HCEC 1CT (cell line): ENCODE results near the gene CYP11A1.
"Not testable (repeated sequence)": the region's sequence is repeated elsewhere in the genome, so short reads cannot be mapped to it uniquely, and the experiment has no call there.

ENCODE experiments used
- DNase-seq: peaks from one replicate; pipeline ENCODE4 v3.0.0-alpha.2; 2017

CYP11A1 gene

DNA sequence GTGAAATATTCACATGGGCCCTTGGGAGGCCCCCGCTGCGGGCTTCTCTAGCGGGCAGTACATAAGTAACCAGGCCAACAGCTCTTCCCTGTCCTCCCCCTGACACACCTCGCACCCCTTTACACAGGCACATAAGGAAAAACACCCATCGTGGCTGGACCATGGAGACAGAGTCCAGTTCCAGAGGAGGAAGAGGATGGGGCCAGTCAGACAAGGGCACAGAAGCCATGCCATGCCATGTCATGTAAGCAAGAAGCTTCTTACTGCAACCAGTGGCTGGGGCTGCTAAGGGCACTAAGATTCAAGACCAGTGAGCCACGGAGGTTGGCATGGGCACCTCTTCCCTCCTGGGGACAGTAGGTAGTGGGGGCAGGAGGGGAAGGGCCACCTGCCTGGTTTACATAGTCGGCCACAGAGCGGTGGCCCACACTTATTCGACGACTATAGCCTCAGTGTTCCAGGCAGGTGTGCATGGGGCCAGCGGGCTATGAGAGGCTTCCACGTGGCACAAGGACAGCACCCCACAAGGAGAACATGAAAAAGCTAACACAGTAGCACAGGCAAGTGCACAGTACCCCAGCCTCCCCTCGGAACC is 5.7 kb upstream of the CYP11A1 start:
- no peak for DNase-seq

DNA sequence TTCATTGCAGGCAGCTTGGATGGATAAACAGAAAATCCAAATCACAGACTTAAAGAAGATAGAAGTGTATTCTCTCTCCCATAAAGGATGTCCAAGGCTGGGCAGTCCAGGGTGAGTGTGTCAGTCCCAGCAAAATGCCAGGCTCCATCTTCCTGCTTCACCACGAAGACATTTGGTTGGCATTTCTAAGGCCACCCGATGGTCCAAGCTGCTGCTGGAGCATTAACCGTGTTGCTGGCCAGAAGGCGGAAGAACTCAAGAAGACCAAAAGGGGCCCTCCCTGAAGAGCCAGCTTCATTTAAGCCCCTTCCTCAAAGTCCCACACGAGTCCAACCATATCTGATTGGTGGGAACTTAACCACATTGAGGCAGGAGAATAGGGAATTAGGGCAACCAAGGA is 3.0 kb upstream of the CYP11A1 start:
- no peak for DNase-seq

DNA sequence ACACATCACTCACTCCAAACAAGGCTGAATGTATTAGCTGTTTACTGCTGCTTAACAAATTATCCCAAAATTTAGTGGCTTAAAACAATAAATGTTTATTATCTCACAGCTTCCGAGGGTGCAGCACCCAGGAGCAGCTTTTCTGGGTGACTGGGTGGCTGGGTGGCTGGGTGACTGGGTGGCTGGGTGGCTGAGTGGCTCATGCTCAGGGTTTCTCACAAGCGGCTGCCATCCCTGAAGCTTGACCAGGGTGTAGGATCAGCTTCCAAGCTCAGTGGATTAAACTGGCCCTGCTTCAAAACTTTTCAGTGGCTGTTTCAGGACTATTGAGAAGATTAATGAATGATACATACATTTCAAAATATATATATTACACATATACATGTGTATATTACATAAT is 2.3 kb upstream of the CYP11A1 start:
- DNase-seq: no peak

DNA sequence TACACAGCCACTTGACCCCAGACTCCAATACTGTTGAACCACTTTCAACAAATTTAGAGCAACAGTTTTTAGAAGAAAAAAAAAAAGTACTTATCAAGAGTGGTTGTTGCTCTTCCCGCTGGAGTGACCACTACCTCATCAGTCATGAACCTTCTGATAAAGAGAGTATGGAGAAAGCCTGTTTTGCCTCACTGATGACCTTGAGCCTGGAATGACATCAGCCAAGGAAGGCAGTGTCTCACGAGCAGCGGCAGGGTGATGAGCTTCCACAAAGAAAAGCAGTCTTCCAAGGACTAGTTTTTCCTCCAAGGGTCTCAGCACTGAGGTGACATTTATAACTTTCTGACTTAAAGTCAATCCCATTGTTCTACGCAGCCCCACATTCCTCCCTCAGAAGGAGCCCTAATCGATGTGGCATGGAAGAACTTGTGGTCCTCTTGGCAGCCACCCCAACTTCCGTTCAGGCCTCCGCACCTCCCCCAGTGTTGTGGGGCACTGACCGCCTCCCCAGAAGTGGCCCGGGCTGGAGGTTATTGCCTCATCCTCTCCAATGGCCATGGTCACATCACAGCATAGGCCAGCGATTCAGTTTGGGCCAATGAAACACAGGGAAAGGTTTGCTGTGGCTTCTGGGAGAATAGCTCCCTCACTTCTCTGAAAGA is 1.8 kb upstream of the CYP11A1 start:
- no peak for DNase-seq

DNA sequence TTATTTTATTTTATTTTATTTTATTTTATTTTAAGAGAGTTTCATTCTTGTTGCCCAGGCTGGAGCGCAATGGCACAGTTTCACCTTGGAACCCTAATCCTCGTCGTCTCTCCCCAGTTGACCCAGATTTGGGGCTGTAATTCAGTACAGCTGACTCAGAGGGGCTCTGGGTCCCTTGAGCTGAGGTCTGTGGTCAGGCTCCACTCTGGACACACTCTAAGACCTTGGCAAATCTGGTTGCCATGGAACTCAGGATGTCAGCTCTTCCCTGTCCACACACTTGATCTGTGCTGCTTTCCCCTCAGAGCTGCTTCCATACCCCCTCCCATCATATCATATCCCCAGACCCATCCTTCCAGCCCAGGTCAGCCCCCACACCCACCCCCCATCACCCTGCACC is 675 bp upstream of the CYP11A1 start:
- DNase-seq: no peak

DNA sequence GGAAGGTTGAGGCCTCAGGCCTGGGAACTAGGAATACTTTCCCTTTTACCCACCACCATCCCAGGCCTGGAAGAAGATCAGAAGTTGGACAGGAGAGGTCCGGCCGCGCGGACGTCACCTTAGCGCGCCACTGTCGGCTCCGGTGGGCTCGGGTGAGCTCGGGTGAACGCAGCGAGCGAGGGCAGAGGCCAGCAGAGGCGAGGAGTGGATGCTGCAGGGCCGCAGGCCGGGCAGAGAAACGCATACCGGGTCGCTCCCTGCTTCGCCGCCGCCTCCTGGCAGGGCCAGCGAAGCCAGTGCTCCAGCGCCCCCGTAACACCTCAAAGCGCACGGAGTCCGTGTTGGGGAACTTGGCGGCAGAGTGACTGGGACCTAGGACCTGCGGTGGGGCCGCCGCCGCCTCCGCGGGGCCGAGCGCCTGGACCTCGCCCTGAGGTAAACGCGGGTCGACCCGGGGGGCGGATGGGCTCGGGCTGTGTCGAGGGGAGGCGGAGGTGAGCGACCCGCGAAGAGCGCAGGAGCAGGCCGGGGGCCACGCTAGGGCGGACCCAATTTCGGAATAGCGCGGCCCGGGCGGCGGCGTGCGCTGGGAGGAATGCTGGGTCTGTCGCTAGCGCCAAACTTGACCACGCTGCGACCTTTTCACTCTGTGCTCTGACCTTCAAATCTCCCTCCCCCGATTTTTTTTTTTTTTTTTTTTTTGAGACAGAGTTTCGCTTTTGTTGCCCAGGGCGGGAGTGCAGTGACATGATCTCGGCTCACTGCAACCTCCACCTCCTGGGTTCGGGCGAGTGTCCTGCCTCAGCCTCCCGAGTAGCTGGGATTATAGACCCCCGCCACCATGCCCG is 1.6 kb downstream of the CYP11A1 start:
- no peak for DNase-seq

DNA sequence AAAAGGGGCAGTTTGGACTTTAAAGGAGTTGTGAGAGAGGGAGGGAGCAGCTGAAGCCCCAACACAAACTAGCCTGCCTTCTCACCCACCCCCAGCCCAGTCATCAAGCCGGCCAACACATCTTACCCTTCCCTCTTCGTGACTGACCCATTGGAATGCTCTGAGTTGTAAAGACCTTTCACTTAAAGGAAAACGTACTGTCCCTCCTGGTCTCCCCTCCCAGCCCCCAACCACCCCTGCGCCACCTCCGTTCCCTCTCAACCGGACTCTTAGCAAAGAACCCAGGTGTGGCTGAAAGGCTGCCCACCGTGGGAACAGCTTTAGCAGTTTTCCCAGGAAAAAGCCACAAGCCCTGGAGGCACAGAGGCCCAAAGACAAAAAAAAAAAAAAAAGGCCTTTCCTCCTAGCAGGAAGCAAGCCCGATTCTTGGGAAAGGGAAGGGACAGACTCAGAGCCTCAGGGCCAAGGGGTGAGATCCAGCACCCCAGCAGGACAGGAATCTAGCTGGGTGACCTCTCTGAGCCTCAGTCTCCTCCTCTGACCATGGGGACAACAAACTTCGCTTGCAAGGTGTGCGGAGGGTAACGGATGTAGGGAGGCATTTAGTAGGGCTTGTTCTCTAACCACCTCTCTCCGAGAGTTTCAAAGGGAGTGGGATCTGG is 2.4 kb downstream of the CYP11A1 start:
- no peak for DNase-seq

DNA sequence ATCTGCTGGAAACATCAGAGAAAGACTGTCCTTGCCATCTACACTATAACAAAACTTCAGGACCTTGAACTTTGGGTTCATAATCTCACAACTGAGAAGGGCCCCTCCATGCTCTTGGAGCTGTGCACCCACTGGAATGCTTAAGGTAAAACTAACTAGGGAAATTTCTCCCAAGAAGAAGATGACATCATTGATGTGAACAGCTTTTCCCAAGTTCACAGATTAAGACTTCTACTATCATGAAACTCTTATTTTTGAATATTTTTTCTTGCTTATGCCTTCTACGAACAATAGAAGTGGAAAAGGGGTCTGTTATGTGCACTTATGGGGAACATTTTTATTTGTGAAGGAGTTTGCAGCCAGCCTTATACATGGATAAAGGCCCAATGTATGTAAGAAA is 5.0 kb downstream of the CYP11A1 start:
- no peak for DNase-seq

DNA sequence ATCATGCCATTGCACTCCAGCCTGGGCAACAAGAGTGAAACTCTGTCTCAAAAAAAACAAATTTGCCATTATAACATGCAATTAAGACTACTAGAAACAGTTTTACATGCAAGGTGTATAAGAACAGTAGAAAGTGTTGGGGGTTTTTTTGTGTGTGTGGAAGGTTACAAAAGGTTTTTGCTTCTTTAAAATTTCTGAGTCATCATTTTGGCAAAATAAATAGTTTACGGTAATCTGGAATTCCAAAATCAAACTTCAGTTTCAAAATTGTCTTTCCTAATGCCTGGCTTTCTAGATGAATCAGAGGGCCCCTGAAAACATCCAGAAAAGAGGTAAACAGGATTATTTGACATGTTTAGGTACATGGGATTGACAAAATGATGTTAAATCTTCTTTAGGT is 6.6 kb downstream of the CYP11A1 start:
- DNase-seq: not testable (repeated sequence)

DNA sequence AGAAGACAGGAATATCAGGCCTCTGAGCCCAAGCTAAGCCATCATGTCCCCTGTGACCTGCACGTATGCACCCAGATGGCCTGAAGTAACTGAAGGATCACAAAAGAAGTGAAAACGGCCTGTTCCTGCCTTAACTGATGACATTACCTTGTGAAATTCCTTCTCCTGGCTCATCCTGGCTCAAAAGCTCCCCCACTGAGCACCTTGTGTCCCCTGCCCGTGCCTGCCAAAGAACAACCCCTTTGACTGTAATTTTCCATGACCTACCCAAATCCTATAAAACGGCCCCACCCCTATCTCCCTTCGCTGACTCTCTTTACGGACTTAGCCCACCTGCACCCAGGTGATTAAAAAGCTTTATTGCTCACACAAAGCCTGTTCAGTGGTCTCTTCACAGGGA is 8.1 kb downstream of the CYP11A1 start:
- not testable (repeated sequence) for DNase-seq

DNA sequence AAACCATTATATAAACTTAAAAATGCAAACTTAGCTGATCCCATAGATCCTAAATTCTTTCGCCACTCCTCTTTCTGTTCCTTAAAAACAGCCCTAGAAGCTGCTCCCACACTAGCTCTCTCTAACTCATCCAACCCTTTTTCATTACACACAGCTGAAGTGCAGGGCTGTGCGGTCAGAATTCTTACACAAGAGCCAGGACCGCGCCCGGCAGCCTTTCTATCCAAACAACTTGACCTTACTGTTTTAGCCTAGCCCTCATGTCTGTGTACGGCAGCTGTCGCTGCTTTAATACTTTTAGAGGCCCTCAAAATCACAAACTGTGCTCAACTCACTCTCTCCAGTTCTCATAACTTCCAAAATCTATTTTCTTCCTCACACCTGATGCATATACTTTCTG is 9.9 kb downstream of the CYP11A1 start:
- not testable (repeated sequence) for DNase-seq

DNA sequence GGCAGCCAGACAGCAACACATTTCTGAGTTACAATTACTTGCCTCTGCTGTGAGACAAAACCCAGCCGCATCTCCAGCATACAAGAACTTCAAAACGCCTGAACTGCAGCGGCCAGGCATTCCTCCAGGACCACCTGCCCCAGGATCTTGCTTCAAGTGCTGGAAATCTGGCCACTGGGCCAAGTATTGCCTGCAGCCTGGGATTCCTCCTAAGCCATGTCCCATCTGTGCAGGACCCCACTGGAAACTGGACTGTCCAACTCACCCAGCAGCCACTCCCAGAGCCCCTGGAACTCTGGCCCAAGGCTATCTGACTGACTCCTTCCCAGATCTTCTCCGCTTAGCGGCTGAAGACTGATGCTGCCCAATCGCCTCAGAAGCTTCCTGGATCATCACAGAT is 11.4 kb downstream of the CYP11A1 start:
- not testable (repeated sequence) for DNase-seq

DNA sequence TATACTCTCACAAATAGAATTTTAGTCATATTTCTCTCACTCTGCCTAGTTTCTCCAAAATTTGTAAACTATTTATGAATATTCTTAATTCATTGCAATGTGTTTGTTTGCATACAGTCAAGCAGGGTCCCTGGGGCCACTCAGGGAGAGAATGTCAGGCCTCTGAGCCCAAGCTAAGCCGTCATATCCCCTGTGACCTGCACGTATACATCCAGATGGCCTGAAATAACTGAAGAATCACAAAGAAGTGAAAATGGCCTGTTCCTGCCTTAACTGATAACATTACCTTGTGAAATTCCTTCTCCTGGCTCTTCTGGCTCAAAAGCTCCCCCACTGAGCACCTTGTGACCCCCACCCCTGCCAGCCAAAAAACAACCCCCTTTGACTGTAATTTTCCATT is 13.5 kb downstream of the CYP11A1 start:
- not testable (repeated sequence) for DNase-seq

DNA sequence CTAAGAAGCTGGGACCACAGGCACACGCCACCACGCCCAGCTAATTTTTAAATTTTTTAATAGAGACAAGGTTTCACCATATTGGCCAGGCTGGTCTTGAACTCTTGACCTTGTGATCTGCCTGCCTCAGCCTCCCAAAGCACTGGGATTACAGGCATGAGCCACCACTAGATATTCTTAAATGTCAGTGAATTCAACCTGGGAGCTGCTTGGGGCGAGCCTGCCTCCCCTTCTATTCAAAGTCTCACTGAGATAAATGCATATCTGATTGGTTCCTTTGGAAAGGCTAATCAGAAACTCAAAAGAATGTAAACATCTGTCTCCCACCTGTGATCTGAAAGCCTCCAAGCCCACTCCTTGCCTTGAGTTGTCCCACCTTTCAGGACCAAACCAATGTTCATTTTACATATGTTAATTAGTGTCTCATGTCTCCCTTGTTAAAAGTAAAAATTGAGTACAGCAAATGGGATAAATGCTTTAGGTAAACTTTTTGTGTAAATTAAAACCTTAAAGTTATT is 15.0 kb downstream of the CYP11A1 start:
- no peak for DNase-seq

DNA sequence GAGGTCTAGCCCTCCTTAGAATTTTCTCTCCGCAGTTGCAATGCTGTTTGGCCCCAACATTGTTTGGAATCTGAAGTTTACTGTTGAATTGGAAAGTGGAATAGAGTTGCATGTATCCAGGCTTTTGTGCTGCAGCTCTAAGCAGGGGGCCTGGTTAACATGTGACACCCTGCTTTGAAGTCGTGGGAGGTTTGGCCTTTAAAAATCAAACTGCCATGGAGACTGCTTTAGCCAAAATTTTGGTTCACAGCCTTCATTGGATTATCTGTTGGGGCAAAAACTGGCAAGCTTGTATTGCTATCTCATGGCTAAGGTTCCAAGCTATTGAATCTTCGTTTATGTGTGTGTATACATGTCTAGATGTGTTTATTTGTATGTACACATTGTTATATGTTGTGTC is 15.8 kb downstream of the CYP11A1 start:
- DNase-seq: no peak

DNA sequence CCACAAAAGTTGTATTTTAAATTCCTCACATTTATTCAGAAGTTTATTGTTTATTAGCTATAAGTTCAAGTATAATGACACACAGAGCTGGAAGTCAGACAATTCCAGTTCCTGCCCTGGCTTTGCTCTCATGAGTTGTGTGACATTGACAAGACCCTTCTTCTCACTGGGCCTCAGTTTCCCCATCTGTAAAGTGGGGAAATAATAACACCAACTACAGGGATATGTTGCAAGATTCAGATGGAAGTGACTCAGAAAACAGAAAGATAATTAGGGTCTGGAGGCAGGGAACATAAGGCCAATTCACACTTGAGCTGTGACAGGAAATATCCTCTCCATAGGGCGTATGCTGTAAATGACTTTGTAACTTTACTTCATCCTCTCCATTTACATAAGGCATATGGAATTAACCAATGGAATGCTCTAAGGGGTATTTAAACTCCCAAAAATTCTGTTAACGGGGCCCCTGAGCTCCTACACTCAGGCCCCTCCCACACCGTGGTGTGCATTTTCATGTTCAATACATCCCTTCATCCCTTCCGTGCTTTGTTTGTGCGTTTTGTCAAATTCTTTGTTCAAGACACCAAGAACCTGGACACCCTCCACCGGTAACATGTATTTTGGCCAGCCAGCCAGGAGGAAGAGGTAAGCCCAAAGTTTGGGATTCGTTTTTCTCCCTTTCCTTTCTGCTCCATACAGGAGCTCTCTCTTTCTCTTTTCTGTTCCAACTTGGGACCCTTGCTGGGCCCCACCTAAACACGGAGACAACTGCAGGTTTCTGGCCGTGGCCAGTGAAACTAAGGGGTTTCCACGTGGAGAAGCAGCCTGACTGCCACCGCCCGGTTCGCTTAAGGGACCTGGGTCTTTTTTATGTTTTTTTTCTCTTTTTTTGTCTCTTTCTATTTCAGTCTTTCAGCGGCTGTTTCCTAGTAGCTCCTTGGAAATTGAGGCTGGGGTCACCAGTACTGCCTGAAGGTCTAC is 16.9 kb downstream of the CYP11A1 start:
- no peak for DNase-seq

DNA sequence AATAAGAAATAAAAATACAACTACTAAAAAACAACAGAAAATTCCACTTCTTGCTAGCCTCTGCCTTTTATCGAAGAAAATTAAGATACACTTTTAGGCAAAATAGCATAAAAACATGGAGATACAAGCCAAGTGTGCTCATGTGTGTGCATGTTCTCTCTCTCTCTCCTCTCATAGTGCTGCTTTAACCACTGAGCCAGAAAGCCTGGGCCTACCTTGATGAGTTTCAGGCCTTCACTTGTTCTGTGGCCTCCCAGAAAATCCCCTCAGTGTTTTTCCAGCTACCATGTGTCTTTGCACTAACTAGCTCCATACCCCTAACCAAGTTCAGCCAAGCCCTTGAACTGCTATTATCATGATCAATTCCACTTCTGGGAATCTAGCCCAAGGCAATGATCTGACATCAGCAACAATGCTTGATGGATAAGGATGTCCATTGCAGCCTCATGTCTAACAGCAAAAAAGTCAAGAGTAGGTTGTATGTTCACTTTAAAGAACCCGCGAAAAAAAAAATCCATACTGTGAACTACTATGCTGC is 18.1 kb downstream of the CYP11A1 start:
- no peak for DNase-seq

DNA sequence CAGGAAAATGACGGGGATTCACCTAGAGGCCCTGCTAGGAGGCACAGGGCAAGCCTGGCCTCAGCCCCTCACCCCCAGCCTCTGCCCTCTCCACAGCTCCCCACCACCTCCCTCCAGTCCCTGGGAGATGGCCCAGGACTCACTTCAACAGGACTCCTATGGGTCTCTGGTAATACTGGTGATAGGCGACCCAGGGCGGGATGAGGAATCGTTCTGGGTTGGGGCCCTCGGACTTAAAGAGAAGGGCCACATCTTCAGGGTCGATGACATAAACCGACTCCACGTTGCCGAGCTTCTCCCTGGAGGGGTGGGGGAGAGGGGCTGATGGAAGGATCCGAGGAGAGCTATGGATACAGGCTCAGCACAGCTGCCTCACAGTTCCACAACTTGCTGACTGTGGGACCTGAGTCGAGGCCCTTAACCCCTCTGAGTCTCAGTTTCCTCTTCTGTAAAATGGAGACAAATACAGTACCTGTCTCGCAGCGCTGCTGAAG is 19.6 kb downstream of the CYP11A1 start:
- DNase-seq: no peak

DNA sequence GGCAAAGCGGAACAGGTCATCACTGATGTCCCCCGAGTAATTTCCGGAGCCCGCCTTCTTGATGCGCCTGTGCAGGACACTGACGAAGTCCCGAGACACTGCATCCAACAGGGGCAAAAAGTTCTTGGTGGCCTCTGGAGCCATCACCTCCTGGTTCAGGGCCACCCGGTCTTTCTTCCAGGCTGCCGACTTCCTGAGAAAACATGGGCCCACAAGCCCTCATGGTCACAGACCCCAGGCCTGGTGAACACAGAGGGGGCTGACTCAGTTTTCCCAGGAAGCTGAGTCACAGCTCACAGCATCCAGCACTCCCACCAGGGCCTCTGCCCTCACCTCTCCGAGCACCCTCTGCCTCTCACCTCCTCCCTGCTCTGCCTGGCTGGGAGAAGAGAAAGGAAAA is 22.4 kb downstream of the CYP11A1 start:
- no peak for DNase-seq

DNA sequence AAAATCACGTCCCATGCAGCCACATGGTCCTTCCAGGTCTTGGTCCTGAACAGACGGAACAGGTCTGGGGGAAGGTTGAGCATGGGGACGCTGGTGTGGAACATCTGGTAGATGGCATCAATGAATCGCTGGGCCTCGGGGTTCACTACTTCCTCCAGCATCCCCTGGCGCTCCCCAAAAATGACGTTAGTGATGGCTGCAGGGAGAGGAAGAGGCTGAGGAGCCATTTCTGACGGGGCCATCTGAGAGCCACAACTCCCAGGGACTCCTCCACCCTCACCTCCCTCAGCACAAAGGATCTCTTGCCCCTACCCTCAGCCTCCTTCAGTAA is 23.7 kb downstream of the CYP11A1 start:
- DNase-seq: no peak

DNA sequence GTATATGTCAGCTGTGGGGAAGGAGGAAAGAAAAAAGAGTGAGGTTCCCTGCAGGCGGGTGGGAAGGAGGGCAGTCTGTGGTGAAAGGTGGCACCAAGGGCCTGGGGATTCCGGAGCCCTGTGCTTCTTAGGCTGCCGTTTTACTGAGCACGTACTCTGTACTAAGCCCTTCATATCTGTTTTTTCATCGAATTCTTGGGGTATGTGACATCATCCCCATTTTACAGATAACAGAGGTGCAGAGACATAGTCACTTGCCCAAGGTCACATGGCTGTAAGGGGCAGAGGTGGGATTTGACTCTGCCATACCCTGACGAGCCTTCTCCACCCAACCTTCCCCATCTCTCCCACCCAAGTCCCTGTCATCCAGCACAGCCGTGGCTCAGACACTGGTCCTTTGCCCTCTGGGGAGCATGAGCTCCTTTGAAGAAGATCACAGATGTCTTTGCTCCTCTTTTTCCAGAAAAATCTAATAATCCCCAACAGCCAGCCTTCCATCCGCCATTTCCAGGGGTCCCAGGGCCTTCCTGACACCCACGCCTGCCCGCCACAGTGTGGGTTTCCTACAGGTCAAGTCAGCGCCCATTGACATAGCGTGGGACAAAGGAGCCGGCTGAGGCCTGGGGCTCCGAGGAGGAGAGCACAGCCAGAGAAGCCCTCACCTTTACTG is 24.2 kb downstream of the CYP11A1 start:
- DNase-seq: no peak
